Measurements from ENCODE around the gene RXRA.

Gene RXRA

DNA sequence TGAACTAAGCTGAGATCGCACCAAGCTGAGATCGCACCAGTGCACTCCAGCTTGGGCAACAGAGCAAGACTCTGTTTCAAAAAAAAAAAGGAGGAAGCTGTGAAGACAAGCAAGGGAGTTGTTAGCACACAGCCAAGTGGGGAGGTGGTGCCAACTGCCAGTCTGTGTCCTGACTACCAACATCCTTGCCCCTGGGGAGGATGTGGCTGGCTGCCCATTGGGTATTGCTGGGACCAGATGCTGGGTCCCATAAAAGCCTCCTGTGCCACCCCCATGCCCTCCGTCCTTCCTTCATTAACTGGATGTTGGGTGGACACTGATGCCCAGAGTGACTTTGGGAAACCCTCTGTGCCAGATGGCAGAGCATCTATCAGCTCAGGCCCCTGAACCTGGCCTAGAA, 158.2 kb downstream of the RXRA start:
- no peaks in the 10 kb centered on the region for H3K27me3 ChIP-seq (ENCODE audit: insufficient read depth, low read depth, severe bottlenecking)
- DNase-seq = no peak
- H3K36me3 ChIP-seq = no peaks in the 10 kb centered on the region
- H3K4me3 ChIP-seq (ENCODE audit: low read depth, low read length) = no peak overlapping the region
- TF ChIP-seq CTCF (IDR thresholded peaks at IDR 0.05; ENCODE audit: low read depth, low read length) = no peak
- peaks cover under 1% of the 10 kb centered on the region for H3K9me3 ChIP-seq (ENCODE audit: severe bottlenecking)
- H3K27ac ChIP-seq = no peak overlapping the region

DNA sequence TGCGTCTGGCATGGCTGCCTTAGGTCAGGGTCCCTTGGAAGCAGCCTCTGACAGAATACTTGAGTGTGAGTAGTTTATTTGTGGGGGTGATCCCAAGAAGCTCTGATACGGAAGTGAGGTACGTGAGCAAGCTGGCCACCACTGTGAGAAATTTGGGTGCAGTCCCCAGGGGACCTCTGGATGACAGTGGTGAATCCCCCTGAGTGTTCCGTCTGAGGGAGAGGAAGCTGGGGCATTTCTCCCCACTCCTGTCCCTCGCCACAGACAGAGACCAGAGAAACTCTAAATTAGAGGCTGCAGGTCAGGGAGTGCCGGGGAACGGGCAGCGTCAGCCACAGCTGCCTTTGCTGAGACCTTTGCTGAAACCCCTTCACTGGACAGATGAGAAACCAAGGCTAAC, 159.4 kb downstream of the RXRA start:
- Histone ChIP-seq H3K36me3 (no peaks in the 10 kb centered on the region), H3K27me3 (ENCODE audit: insufficient read depth, low read depth, severe bottlenecking) (no peaks in the 10 kb centered on the region), H3K4me3 (ENCODE audit: low read depth, low read length) (no peak overlapping the region), H3K9me3 (ENCODE audit: severe bottlenecking) (no peaks in the 10 kb centered on the region), H3K27ac (no peak overlapping the region; the same call in 1 of the 2 replicates)
- no peak for TF ChIP-seq CTCF (IDR thresholded peaks at IDR 0.05; ENCODE audit: low read depth, low read length)
- no peak for DNase-seq

DNA sequence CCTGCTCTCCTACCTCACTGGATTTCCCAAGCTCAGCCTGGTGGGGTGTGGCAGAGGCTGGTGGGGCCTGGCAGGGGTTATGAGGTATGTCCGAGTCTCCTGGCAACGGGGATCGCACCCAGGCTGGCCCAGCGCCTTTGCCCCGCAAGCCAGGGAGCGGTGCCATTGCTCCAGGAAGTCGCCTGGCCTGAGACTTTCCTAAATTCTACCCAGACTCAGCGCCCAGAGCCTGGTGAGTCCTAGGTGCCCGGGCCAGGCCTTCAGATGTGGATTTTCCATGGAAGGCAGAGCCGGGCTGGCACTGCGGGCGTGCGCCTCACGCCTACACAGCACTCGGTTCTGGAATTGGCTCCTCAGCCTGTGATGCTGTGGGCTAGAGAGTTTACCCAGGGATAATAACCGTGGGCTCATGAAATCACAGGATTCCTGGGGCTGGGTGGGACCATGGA, 159.9 kb downstream of the RXRA start:
- Histone ChIP-seq H3K4me3 (ENCODE audit: low read depth, low read length) (no peak overlapping the region), H3K27ac (no peak overlapping the region; the same call in 1 of the 2 replicates), H3K9me3 (ENCODE audit: severe bottlenecking) (no peaks in the 10 kb centered on the region), H3K27me3 (ENCODE audit: insufficient read depth, low read depth, severe bottlenecking) (no peaks in the 10 kb centered on the region), H3K36me3 (no peaks in the 10 kb centered on the region)
- no peak for DNase-seq
- TF ChIP-seq CTCF (IDR thresholded peaks at IDR 0.05; ENCODE audit: low read depth, low read length) = no peak

DNA sequence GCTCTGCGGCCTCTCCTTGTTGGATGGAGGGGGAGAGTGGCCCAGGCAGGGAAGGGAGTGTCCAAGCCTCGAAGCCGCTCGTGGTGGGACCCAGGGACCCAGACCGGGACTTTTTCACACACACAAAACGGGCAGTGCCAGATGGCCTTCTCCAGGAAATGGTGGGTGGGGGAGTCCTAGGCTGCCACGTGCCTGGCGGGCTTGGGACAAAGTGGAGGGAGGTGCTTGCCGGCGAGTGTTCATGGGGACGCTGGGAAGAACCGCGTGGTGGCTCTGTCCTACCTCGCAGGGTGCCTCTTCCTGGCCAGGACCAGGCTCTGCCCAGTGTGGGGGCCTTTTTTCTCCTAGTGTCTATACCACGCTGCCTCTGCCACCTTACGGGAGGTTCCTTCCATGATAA, 160.3 kb downstream of the RXRA start:
- H3K27ac ChIP-seq = no peak overlapping the region

More for the DNA sequence above, 160.3 kb downstream of the RXRA start:
- no peak for TF ChIP-seq CTCF (IDR thresholded peaks at IDR 0.05; ENCODE audit: low read depth, low read length)
- Histone ChIP-seq H3K27me3 (ENCODE audit: insufficient read depth, low read depth, severe bottlenecking) (no peaks in the 10 kb centered on the region), H3K9me3 (ENCODE audit: severe bottlenecking) (no peaks in the 10 kb centered on the region), H3K4me3 (ENCODE audit: low read depth, low read length) (no peak overlapping the region), H3K36me3 (no peaks in the 10 kb centered on the region)
- no peak for DNase-seq

Measured in WERI-Rb-1 (cell line).